ENCODE results near the gene SCAMP2.

The SCAMP2 gene

DNA sequence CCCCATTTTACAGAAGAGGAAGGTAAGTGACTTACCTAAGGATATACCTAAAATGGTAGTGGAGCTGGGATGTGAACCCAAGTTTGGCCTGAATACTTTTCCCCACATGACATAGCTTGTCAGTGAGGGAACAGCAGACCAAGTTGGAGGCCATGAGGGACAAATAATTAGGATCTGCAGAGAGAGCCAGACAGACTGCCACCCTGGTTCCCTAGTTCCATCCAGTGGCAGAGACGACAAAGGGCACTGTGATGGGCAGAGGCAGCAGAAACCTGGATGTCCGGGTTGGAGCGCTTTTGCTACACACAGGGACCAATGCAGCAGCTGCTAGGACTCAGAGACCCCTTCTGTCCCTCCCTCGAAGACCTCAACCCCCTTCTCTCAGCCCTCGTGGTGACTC, 45.6 kb downstream of the SCAMP2 start:
- TF ChIP-seq TAF1 (IDR thresholded peaks at IDR 0.05; ENCODE audit: low read depth) (no peak), RAD21 (IDR thresholded peaks at IDR 0.05; ENCODE audit: low read depth) (0 out of 2 replicates have a peak, but pooled peaks have one; percentile 11), EP300 (IDR thresholded peaks at IDR 0.05; ENCODE audit: borderline replicate concordance) (no peak)
- TF ChIP-seq, protein P1, sequence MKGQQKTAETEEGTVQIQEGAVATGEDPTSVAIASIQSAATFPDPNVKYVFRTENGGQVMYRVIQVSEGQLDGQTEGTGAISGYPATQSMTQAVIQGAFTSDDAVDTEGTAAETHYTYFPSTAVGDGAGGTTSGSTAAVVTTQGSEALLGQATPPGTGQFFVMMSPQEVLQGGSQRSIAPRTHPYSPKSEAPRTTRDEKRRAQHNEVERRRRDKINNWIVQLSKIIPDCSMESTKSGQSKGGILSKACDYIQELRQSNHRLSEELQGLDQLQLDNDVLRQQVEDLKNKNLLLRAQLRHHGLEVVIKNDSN (IDR thresholded peaks at IDR 0.05): no peak

DNA sequence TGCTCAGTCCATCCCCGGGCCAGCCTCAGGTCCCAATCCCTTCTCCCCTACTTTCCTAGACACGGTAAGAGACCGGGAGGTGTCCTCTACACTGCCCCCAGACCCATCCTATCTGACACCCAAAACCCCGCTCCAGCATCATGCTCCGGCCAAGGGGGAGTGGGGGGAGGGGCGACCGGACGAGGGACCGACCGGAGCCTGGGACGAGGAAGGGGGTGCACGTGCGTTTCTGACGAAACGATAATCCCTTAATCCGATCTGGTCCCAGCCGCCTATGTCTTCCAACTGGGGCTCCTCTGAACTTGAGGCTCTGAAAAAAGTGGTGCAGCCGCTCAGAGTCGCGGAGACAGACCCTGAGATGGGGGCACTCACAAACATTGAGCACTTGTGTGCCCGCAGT, 46.2 kb downstream of the SCAMP2 start:
- TF ChIP-seq ZBTB7A (IDR thresholded peaks at IDR 0.05; ENCODE audit: low read depth): no peak
- TF ChIP-seq, protein P2, sequence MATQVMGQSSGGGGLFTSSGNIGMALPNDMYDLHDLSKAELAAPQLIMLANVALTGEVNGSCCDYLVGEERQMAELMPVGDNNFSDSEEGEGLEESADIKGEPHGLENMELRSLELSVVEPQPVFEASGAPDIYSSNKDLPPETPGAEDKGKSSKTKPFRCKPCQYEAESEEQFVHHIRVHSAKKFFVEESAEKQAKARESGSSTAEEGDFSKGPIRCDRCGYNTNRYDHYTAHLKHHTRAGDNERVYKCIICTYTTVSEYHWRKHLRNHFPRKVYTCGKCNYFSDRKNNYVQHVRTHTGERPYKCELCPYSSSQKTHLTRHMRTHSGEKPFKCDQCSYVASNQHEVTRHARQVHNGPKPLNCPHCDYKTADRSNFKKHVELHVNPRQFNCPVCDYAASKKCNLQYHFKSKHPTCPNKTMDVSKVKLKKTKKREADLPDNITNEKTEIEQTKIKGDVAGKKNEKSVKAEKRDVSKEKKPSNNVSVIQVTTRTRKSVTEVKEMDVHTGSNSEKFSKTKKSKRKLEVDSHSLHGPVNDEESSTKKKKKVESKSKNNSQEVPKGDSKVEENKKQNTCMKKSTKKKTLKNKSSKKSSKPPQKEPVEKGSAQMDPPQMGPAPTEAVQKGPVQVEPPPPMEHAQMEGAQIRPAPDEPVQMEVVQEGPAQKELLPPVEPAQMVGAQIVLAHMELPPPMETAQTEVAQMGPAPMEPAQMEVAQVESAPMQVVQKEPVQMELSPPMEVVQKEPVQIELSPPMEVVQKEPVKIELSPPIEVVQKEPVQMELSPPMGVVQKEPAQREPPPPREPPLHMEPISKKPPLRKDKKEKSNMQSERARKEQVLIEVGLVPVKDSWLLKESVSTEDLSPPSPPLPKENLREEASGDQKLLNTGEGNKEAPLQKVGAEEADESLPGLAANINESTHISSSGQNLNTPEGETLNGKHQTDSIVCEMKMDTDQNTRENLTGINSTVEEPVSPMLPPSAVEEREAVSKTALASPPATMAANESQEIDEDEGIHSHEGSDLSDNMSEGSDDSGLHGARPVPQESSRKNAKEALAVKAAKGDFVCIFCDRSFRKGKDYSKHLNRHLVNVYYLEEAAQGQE (IDR thresholded peaks at IDR 0.05; ENCODE audit: low read depth): no peak
- no peak for TF ChIP-seq YY1 (IDR thresholded peaks at IDR 0.05; ENCODE audit: low read depth)
- TF ChIP-seq EP300 (IDR thresholded peaks at IDR 0.05; ENCODE audit: borderline replicate concordance): no peak
- TF ChIP-seq, protein P1 (IDR thresholded peaks at IDR 0.05): no peak
- no peak for TF ChIP-seq TEAD4 (IDR thresholded peaks at IDR 0.05)
- TF ChIP-seq CEBPB (IDR thresholded peaks at IDR 0.05): no peak
- no peak for TF ChIP-seq CREB1 (IDR thresholded peaks at IDR 0.05; ENCODE audit: low read depth)
- TF ChIP-seq RAD21 (IDR thresholded peaks at IDR 0.05; ENCODE audit: low read depth): no peak
- no peak for TF ChIP-seq TCF12 (IDR thresholded peaks at IDR 0.05; ENCODE audit: low read depth)
- TF ChIP-seq FOXM1 (IDR thresholded peaks at IDR 0.05; ENCODE audit: borderline replicate concordance, low read depth): no peak
- TF ChIP-seq, protein P3, sequence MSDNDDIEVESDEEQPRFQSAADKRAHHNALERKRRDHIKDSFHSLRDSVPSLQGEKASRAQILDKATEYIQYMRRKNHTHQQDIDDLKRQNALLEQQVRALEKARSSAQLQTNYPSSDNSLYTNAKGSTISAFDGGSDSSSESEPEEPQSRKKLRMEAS (IDR thresholded peaks at IDR 0.05): no peak

DNA sequence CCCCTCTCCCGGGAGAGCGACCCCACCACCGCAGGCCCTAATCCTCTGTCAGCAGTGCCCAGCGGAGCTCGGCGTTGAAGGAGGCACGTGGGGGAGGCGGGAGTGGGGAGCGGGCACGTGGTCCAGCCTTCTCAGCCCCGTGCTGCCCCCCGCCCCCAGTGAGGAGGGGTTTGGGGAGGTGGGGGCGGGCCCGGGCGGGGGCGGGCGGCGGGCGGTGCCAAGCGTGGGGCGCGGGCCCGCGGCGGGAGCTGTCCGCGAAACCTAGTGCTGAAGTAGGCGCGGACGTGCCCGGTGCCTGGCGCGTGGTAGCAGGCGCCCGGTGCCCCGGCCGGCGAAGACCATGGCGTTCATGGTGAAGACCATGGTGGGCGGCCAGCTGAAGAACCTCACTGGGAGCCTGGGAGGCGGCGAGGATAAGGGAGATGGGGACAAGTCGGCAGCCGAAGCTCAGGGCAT, 46.8 kb downstream of the SCAMP2 start, which contains the start of gene CPLX3:
TSS of gene CPLX3 (plus strand) at position 264 of the 456 bp plus-strand sequence. CDS start at position 341, 77 bp downstream.
- TF ChIP-seq TAF1 (IDR thresholded peaks at IDR 0.05; ENCODE audit: low read depth) (no peak), EGR1 (IDR thresholded peaks at IDR 0.05) (0 out of 2 replicates have a peak, but pooled peaks have one; percentile 48), CEBPB (IDR thresholded peaks at IDR 0.05) (no peak), NFIC (IDR thresholded peaks at IDR 0.05) (0 out of 2 replicates have a peak, but pooled peaks have one; percentile 13), ZBTB7A (IDR thresholded peaks at IDR 0.05; ENCODE audit: low read depth) (no peak), TCF12 (IDR thresholded peaks at IDR 0.05; ENCODE audit: low read depth) (no peak), TEAD4 (IDR thresholded peaks at IDR 0.05) (no peak), EP300 (IDR thresholded peaks at IDR 0.05; ENCODE audit: borderline replicate concordance) (no peak), CREB1 (IDR thresholded peaks at IDR 0.05; ENCODE audit: low read depth) (no peak)
- TF ChIP-seq, protein P3 (IDR thresholded peaks at IDR 0.05): peak; percentile 96
- TF ChIP-seq, protein P1 (IDR thresholded peaks at IDR 0.05): peak; percentile 89
- TF ChIP-seq, protein P2 (IDR thresholded peaks at IDR 0.05; ENCODE audit: low read depth): peak; percentile 86

DNA sequence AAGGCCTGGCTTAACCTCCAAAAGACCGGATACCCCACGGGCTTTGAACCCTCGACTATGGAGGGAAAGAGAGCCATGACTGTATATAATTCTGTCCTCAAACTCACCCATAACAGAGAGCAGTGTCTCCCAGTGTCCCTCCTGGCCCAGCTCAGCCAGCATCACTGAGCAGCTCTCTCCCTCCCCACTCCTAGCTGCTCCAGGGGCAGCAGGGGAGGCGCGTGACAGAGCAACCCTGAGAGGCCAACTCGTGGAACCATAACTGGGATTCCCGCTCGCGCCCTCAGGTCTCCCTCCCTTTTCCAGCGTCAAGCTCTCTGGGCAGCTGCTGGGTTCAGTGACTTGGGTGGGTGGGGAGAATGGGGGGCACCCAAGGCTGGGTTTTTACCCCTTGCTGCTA, 47.3 kb downstream of the SCAMP2 start:
- no peak for TF ChIP-seq YY1 (IDR thresholded peaks at IDR 0.05; ENCODE audit: low read depth)
- no peak for TF ChIP-seq RAD21 (IDR thresholded peaks at IDR 0.05; ENCODE audit: low read depth)
- TF ChIP-seq CREB1 (IDR thresholded peaks at IDR 0.05; ENCODE audit: low read depth): no peak
- no peak for TF ChIP-seq NFIC (IDR thresholded peaks at IDR 0.05)
- no peak for TF ChIP-seq FOXM1 (IDR thresholded peaks at IDR 0.05; ENCODE audit: borderline replicate concordance, low read depth)

DNA sequence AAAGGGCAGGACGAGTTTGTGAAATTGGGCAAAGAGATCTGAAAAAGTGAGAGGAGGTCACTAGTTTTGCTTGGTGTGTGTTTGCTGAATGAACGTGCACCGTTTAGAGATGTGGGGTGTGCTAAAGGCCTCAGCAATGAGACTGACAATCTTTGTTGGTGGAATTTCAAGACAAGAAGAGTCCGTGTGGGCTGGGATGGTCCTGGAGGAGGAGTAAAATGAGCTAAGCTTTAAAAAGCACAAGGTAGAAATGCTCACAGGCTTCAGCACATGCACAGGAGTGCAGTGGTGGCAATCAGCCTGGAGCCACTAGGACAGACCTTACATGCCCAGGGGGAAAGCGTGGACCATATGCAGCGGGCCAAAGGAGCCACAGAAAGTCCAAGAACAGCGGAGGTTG, 48.2 kb downstream of the SCAMP2 start:
- TF ChIP-seq, protein P3 (IDR thresholded peaks at IDR 0.05): no peak
- TF ChIP-seq RAD21 (IDR thresholded peaks at IDR 0.05; ENCODE audit: low read depth) (no peak), YY1 (IDR thresholded peaks at IDR 0.05; ENCODE audit: low read depth) (no peak), CEBPB (IDR thresholded peaks at IDR 0.05) (no peak), NFIC (IDR thresholded peaks at IDR 0.05) (no peak), TEAD4 (IDR thresholded peaks at IDR 0.05) (no peak), EP300 (IDR thresholded peaks at IDR 0.05; ENCODE audit: borderline replicate concordance) (no peak), FOXM1 (IDR thresholded peaks at IDR 0.05; ENCODE audit: borderline replicate concordance, low read depth) (no peak), TAF1 (IDR thresholded peaks at IDR 0.05; ENCODE audit: low read depth) (no peak), TCF12 (IDR thresholded peaks at IDR 0.05; ENCODE audit: low read depth) (no peak), EGR1 (IDR thresholded peaks at IDR 0.05) (no peak), CREB1 (IDR thresholded peaks at IDR 0.05; ENCODE audit: low read depth) (no peak)
- TF ChIP-seq, protein P2 (IDR thresholded peaks at IDR 0.05; ENCODE audit: low read depth): no peak
- TF ChIP-seq, protein P1 (IDR thresholded peaks at IDR 0.05): no peak

Data from Ishikawa (cell line).